GM19043 (cell line): ENCODE results near the gene TTLL8.
A peak's percentile ranks its signal among the peaks of the same experiment; 100 is the strongest.

Experiments used
- ATAC-seq: cut with Tn5 transposase; IDR thresholded peaks from one replicate; pipeline ENCODE4 v1.9.1; 2021; ENCODE audit warnings: low read depth; ENCODE audit not compliant: unreplicated experiment

Gene TTLL8

GRCh38 chr22:49970528-49971231, 87.4 kb downstream of the TTLL8 start:
- peak; percentile 60 for ATAC-seq

- no peak for ATAC-seq
Measured at GRCh38 chr22:49969751-49970527, 88.2 kb downstream of the TTLL8 start.

GRCh38 chr22:49968831-49969661, 89.1 kb downstream of the TTLL8 start:
- no peak for ATAC-seq
